Measurements from ENCODE around the gene TMEM40. TPM values are rescaled to one million over a fixed set of nuclear protein-coding genes. Genes with fewer than 3 reads are reported as not detected.

Gene TMEM40
- total RNA-seq, 1 experiment from 2014 or later = not detected

- H4K20me1 ChIP-seq (ENCODE audit: control insufficient read depth, insufficient read depth, insufficient read length) = no peaks in the 10 kb centered on the region
- DNase-seq = no peak
- no peaks in the 10 kb centered on the region for H3K79me2 ChIP-seq (ENCODE audit: insufficient read depth, low read length)
These were observed 63.1 kb downstream of the TMEM40 start for GRCh38 chr3:12695916-12696315.

More at GRCh38 chr3:12695916-12696315, 63.1 kb downstream of the TMEM40 start:
- Histone ChIP-seq H3K4me1 (ENCODE audit: insufficient read depth, low read length) (no peaks in the 10 kb centered on the region), H3K79me1 (ENCODE audit: insufficient read depth, low read depth, low read length, poor library complexity, severe bottlenecking) (no peaks in the 10 kb centered on the region), H2BK5ac (ENCODE audit: insufficient read length, low read length) (no peak overlapping the region), H3K18ac (ENCODE audit: insufficient read length, low read depth, low read length) (no peak overlapping the region), H3K9me3 (ENCODE audit: control insufficient read depth, low read depth, low read length) (no peaks in the 10 kb centered on the region), H3K9ac (ENCODE audit: extremely low read depth, insufficient read length, low read length) (no peak overlapping the region), H2BK20ac (ENCODE audit: low read depth, low read length, poor library complexity, severe bottlenecking) (no peak overlapping the region), H2AK5ac (ENCODE audit: insufficient read length, low read length) (no peak overlapping the region), H4K91ac (ENCODE audit: insufficient read length, low read depth, low read length) (no peak overlapping the region), H3K14ac (ENCODE audit: insufficient read depth, low read length) (no peak overlapping the region), H3K27me3 (ENCODE audit: insufficient read depth, low read length) (no peaks in the 10 kb centered on the region; the same call in 1 of the 2 replicates), H3K56ac (ENCODE audit: insufficient read length, low read depth, low read length) (no peak overlapping the region), H2BK12ac (ENCODE audit: insufficient read length, low read depth, low read length) (no peak overlapping the region), H2BK15ac (ENCODE audit: low read depth, low read length) (no peak overlapping the region), H3K27ac (ENCODE audit: insufficient read length, low read depth, low read length) (no peak overlapping the region), H4K5ac (ENCODE audit: insufficient read length, low read depth, low read length) (no peak overlapping the region), H3K23ac (ENCODE audit: insufficient read length, low read depth, low read length) (no peak overlapping the region), H3K4ac (ENCODE audit: low read depth, low read length) (no peak overlapping the region), H2BK120ac (ENCODE audit: low read depth, low read length, poor library complexity, severe bottlenecking) (no peak overlapping the region), H3K23me2 (ENCODE audit: insufficient read length, low read depth, low read length, poor library complexity, severe bottlenecking) (no peaks in the 10 kb centered on the region), H3K4me2 (ENCODE audit: insufficient read depth, insufficient read length, low read length) (no peak overlapping the region), H2AFZ (ENCODE audit: low read length) (no peak overlapping the region), H3T11ph (ENCODE audit: low read length) (no peak overlapping the region), H4K8ac (replicated peaks; ENCODE audit: insufficient read length, low read depth, low read length) (no peak overlapping the region)
- no peak for TF ChIP-seq CTCF (conservative IDR thresholded peaks at IDR 0.05)
- no peak overlapping the region for H3K27ac Mint-ChIP-seq
- no peaks in the 10 kb centered on the region for H3K9me3 Mint-ChIP-seq
- WGBS (ENCODE audit: extremely low coverage, insufficient read length, low lambda C conversion rate) = no CpG with 5 or more reads among the region's 2 CpGs
- H3K36me3 Mint-ChIP-seq (ENCODE audit: insufficient read depth in 1 of 3, low read depth in 3 of 3) = no peaks in the 10 kb centered on the region
- H3K27me3 Mint-ChIP-seq (ENCODE audit: low read depth) = peaks cover under 1% of the 10 kb centered on the region
- H3K4me3 Mint-ChIP-seq = no peak overlapping the region
- H3K4me1 Mint-ChIP-seq = peaks cover 7 to 11% of the 10 kb centered on the region in 2 experiments

All from H9 (cell line).